ENCODE results near the gene TTC28. TPM values are rescaled to one million over a fixed set of nuclear protein-coding genes. Genes with fewer than 3 reads are reported as not detected.

TTC28 gene
- total RNA-seq, 4 donors from 2014 or later, result 35.1 to 138 (median 50.8) TPM

- H3K27me3 ChIP-seq, result no peaks in the 10 kb centered on the region
- H3K4me3 ChIP-seq, result no peak overlapping the region
- WGBS, 2 donors (ENCODE audit: low coverage in 1 of 2), result 91 to 92% methylated on average over 2 of the region's 2 CpGs
- TF ChIP-seq, protein P1, sequence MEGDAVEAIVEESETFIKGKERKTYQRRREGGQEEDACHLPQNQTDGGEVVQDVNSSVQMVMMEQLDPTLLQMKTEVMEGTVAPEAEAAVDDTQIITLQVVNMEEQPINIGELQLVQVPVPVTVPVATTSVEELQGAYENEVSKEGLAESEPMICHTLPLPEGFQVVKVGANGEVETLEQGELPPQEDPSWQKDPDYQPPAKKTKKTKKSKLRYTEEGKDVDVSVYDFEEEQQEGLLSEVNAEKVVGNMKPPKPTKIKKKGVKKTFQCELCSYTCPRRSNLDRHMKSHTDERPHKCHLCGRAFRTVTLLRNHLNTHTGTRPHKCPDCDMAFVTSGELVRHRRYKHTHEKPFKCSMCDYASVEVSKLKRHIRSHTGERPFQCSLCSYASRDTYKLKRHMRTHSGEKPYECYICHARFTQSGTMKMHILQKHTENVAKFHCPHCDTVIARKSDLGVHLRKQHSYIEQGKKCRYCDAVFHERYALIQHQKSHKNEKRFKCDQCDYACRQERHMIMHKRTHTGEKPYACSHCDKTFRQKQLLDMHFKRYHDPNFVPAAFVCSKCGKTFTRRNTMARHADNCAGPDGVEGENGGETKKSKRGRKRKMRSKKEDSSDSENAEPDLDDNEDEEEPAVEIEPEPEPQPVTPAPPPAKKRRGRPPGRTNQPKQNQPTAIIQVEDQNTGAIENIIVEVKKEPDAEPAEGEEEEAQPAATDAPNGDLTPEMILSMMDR (IDR thresholded peaks at IDR 0.05), result no peak
- no peak for TF ChIP-seq POLR2AphosphoS5 (IDR thresholded peaks at IDR 0.05)
- H3K4me1 ChIP-seq, result no peaks in the 10 kb centered on the region
- no peaks in the 10 kb centered on the region for H3K36me3 ChIP-seq
- no peaks in the 10 kb centered on the region for H3K9me3 ChIP-seq
- H3K27ac ChIP-seq, result no peak overlapping the region
- ATAC-seq, result no peak
Measured at GRCh38 chr22:28237783-28238182, 441.9 kb downstream of the TTC28 start.

- Histone ChIP-seq H3K36me3 (no peaks in the 10 kb centered on the region), H3K27me3 (no peaks in the 10 kb centered on the region), H3K4me1 (no peaks in the 10 kb centered on the region), H3K9me3 (no peaks in the 10 kb centered on the region), H3K4me3 (no peak overlapping the region), H3K27ac (no peak overlapping the region)
- TF ChIP-seq POLR2A (IDR thresholded peaks at IDR 0.05) (no peak), EP300 (IDR thresholded peaks at IDR 0.05) (no peak), POLR2AphosphoS5 (IDR thresholded peaks at IDR 0.05) (no peak)
- TF ChIP-seq, protein P1 (IDR thresholded peaks at IDR 0.05), result no peak
- WGBS, 2 donors (ENCODE audit: low coverage in 1 of 2), result 61 to 76% methylated on average over 4 of the region's 4 CpGs
- no peak for ATAC-seq
Measured at GRCh38 chr22:28237112-28237511, 442.5 kb downstream of the TTC28 start.

- TF ChIP-seq POLR2AphosphoS5 (IDR thresholded peaks at IDR 0.05) (no peak), EP300 (IDR thresholded peaks at IDR 0.05) (no peak), POLR2A (IDR thresholded peaks at IDR 0.05) (no peak)
- TF ChIP-seq, protein P1 (IDR thresholded peaks at IDR 0.05), result no peak
- H3K4me1 ChIP-seq, result peaks cover 0 to 14% (median 0%) of the 10 kb centered on the region in 3 donors
- H3K27ac ChIP-seq, result no peak overlapping the region
- no peak for ATAC-seq
- H3K27me3 ChIP-seq, result no peaks in the 10 kb centered on the region
- H3K9me3 ChIP-seq, result no peaks in the 10 kb centered on the region
- WGBS, 2 donors (ENCODE audit: low coverage in 1 of 2), result 100% methylated on average over 2 of the region's 3 CpGs
- no peaks in the 10 kb centered on the region for H3K36me3 ChIP-seq
- H3K4me3 ChIP-seq, result no peak overlapping the region
Measured at GRCh38 chr22:28232204-28232603, 447.4 kb downstream of the TTC28 start.

GRCh38 chr22:28231441-28231840, 448.2 kb downstream of the TTC28 start:
- ATAC-seq, result no peak
- TF ChIP-seq EP300 (IDR thresholded peaks at IDR 0.05) (no peak), POLR2A (IDR thresholded peaks at IDR 0.05) (no peak), POLR2AphosphoS5 (IDR thresholded peaks at IDR 0.05) (no peak)
- TF ChIP-seq, protein P1 (IDR thresholded peaks at IDR 0.05), result no peak

DNA sequence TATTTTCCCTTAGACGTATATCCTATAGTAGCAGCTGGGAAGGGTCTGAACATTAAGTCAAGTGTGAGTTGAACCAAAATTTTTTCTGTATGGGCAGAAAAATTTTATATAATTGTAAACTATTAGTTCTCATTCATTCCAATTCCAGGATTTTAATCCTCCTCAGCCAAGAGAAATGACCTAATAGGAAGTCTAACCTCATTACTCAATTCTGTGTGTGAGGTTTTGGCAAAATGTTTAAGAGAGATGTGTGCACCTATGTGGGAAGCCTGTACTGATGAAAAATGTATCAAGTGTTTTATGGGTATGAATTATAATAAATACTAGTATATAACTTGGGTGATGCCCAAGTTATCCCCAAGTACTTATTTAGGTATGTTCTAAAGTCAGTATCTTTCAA, 449.0 kb downstream of the TTC28 start:
- Histone ChIP-seq H3K9me3 (no peaks in the 10 kb centered on the region), H3K36me3 (no peaks in the 10 kb centered on the region), H3K27me3 (no peaks in the 10 kb centered on the region), H3K4me3 (no peak overlapping the region), H3K4me1 (peaks cover 0 to 14% (median 0%) of the 10 kb centered on the region in 3 donors), H3K27ac (peak overlapping the region in 1 of 4 donors; percentile 28)
- 44 to 88% methylated on average over 1 of the region's 1 CpG for WGBS, 2 donors (ENCODE audit: low coverage in 1 of 2)
- no peak for ATAC-seq
- TF ChIP-seq POLR2A (IDR thresholded peaks at IDR 0.05) (no peak), POLR2AphosphoS5 (IDR thresholded peaks at IDR 0.05) (no peak), EP300 (IDR thresholded peaks at IDR 0.05) (no peak)
- TF ChIP-seq, protein P1 (IDR thresholded peaks at IDR 0.05), result no peak

More at GRCh38 chr22:28231441-28231840, 448.2 kb downstream of the TTC28 start:
- H3K9me3 ChIP-seq, result no peaks in the 10 kb centered on the region
- H3K27ac ChIP-seq, result no peak overlapping the region
- H3K4me3 ChIP-seq, result no peak overlapping the region
- H3K4me1 ChIP-seq, result peaks cover 0 to 14% (median 0%) of the 10 kb centered on the region in 3 donors
- H3K36me3 ChIP-seq, result no peaks in the 10 kb centered on the region
- H3K27me3 ChIP-seq, result no peaks in the 10 kb centered on the region

Measured in gastroesophageal sphincter (tissue), 4 donors.